Activated CD8-positive, alpha-beta memory T cell treated with anti-CD3 and anti-CD28 coated beads for 24 hours (primary cell): ENCODE data around the gene RUNX3.
"Not testable (repeated sequence)": the region's sequence is repeated elsewhere in the genome, so short reads cannot be mapped to it uniquely, and the experiment has no call there.

Experiments used
- DNase-seq: peaks from one replicate; pipeline ENCODE4 v3.0.0-alpha.2; 2020

The RUNX3 gene

GRCh38 chr1:24899581-24900485, 30.2 kb downstream of the RUNX3 start:
- DNase-seq: peak; percentile 66

DNA sequence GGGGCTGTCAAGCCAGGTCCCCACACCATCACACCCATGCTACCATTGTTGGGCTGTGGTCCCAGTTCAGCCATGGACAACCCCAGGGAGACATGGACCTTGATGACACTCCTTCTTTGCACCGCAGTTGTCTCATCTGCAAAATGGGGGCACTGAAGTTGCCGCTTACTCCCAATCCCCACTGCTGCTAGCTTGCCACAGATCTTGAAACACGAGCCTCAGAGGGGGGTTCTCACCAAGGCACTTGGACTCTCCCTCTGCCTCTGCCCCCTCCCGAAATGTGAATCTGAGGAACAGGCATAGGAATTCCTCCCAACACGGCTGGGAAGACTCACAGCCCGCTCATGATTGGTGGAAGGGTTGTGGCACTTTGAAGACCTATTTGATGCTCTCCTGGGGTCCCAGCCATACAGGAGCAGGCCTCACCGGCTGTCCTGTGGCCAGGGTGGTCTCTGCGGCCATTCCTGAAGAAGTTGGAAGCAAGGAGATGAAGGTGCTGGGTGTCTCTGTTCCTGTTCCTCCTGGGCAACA, 31.1 kb downstream of the RUNX3 start:
- DNase-seq: peak; percentile 77

DNA sequence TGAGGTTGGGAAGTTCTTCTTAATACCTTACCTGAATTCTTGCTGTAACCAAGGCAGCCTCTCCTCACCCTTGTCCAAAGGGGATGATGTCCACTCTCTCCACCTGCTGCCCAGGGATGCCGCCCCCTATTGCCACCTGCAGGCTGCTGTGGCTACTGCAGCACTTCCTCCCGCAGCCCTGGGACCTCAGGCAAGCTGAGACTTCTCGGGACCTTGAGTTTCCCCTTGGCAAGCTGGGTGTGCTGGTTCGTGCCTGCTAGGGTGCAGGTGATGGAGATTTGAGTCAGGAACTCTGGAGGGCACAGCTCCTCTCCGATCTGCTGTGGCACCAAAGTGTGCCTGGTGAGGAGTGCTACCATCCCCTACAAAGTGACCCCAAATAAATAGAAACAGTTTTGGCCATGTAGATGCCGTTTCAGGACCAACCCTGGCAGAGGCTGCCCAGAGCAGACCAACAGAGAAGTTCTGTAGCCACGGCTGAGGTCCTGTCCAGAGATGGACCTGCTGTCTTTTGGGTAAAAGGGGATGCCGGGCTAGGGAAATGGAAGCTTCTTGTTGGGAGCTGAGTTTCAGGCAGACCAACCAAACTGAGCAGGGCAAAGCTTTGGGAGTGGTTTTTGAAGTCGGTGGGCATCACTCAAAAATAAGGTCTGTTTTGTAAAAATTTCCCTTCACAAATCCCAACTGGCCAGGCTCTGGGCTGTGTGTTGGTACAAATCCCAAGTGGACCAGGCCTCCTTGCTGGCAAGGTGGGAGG, 31.7 kb downstream of the RUNX3 start:
- DNase-seq: peak; percentile 84

DNA sequence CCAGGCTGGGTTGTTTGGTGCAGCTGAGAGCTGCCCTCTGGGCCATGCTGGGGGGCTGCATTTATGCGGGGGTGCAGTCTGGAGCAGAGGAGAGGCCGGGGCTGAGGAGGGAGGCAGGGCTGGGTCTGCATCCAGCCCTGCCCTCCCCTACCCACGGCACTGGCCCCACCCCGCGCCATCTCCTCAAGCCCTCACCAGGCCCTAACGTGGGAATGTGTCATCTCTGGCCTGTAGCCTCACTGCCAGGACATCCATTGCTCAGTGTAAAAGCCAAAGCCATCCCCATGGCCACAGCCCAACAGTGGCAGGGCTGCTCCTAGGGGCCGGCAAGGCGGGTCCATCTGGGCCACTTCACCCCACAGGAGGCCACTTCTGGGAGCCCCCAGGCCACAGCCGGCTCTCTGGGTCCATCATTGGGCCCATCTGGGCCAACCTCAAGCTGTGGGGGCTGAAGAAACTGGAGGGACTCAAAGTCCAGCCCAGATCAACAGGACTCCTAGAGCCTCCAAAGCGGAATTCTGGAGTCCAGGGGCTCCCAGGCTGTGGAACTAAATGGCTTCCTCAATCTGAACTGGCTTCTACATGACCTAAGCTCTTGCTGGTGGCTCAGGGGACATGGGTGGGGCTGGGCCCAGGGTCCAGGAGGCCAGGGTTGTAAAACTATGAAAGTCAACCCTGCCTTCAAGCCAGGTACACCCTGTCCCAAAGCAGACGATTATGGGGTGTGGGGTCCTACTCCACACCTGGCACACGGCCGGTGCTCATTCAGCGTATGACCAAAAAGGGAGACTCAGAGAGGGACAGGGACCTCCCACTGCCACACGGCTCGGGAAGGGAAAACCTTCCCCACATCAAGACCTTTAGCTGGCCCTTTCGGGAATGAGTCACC, 32.6 kb downstream of the RUNX3 start:
- DNase-seq: peak; percentile 64

- DNase-seq: no peak
Measured at GRCh38 chr1:24896596-24897262, 33.3 kb downstream of the RUNX3 start.

DNA sequence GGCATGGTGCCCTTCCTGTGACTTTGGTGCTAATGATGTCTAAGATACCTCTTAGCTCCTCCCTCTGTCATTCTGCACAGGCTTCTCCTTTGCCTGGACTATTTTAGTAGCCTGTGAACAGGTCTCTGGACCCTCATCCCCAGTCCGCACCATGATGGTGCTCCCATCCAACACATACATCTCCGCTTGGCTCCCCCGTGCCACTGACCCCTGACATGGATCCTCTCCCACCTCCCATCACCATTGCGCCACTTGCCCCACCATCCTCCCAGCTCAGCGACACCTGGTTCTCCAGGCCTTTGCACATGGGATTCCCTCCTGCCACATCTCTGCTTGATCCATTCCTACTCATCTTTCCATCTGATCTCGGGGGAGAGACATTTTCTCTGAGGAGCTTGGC, 33.9 kb downstream of the RUNX3 start:
- DNase-seq: no peak

DNA sequence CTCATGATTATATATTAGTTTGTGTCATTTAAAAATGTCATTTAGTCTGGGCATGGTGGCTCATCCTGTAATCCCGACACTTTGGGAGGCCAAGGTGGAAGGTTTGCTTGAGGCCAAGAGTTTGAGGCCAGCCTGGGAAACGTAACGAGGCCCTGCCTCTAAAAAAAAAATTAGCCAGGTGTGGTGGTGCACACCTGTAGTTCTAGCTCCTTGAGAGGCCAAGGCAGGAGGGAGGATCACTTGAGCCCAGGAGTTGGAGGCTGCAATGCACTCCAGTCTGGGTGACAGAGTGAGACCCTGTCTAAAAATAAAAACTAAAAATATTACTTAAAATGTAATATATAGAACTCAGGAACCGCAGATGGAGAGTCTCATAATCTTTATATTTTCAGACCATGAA, 34.6 kb downstream of the RUNX3 start:
- DNase-seq: no peak

- peak; percentile 46 for DNase-seq
Measured at GRCh38 chr1:24894002-24894401, 36.1 kb downstream of the RUNX3 start.

GRCh38 chr1:24893431-24893830, 36.6 kb downstream of the RUNX3 start:
- DNase-seq: peak; percentile 47

DNA sequence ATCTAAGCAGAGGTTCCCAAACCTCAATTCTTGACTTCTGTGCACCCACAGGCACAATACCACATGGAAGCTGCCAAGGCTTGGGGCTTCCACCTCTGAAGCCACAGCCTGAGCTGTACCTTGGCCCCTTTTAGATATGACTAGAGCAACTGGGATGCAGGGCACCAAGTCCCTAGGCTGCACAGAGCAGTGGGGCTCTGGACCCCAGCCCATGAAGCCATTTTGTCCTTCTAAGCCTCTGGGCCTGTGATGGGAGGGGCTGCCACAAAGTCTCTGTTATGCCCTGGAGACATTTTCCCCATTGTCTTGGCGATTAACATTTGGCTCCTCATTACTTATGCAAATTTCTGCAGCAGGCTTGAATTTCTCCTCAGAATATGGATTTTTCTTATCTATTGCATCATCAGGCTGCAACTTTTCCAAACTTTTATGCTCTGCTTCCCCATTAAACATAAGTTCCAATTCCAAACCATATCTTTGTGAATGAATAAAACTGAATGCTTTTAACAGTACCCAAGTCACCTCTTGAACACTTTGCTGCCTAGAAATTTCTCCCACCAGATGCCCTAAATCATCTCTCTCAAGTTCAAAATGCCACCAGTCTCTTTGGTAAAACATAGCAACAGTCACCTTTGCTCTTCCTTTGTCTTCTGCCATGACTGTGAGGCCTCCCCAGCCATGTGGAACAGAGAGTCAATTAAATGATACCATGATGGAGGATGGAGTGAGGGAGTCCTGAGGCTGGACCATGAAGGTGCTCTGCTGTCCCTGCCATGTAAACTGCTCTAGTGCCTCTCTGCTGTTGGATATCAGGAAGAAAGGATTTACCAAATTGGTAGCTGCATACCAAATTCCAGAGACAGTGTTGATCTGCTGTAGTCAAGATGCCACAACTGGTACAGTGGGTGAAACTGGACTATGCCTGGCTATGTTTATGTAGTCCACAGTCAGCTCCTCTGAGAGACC, 37.6 kb downstream of the RUNX3 start:
- DNase-seq: peak; percentile 42

DNA sequence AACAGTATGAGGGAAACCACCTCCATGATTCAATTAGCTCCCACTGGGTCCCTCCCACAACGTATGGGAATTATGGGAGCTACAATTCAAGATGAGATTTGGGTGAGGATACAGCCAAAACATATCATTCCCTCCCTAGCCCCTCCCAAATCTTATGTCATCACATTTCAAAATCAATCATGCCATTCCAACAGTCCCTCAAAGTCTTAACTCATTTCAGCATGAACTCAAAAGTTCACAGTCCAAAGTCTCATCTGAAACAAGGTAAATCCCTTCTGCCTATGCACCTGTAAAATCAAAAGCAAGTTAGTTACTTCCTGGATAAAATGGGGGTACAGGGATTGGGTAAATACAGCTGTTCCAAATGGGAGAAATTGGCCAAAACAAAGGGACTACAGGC, 38.7 kb downstream of the RUNX3 start:
- DNase-seq: not testable (repeated sequence)

- DNase-seq: no peak
Measured at GRCh38 chr1:24890887-24891286, 39.2 kb downstream of the RUNX3 start.

- DNase-seq: peak; percentile 15
Measured at GRCh38 chr1:24888971-24889676, 41.0 kb downstream of the RUNX3 start.

- DNase-seq: peak; percentile 53
Measured at GRCh38 chr1:24888061-24888970, 41.8 kb downstream of the RUNX3 start.

DNA sequence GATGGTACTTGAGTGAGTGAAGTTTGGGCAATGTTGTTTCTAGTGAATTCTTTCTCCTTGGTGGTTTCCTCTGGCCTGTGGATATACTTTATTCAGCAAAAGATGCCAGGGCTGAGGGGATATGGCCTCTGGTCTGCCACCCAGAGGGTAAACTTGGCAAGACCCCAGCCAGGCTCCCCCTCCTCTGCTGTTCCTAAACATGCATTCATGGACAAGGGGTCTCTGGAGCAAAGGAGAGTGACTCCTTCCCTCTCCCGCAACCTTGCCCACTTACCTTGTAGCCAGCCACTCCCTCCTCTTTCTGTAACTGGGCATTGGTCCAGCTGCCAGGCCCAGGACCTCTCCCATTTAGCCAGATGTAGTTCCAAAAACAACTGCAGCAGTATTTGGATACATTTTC, 43.8 kb downstream of the RUNX3 start:
- peak; percentile 37 for DNase-seq

DNA sequence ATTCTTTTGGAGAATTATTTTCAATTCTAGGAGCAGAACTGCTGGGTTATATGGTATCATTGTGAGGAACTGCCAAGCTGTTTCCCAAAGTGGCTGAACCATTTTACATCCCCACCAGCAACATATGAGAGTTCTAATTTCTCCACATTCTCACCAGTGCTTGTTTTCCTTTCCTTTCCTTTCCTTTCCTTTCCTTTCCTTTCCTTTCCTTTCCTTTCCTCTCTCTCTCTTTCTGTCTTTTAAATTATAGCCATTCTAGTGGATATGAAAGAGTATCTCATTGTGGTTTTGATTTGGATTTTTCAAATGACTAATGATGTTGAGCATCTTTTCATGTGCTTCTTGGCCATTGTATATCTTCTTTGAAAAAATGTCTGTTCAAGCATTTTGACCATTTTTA, 45.3 kb downstream of the RUNX3 start:
- DNase-seq: no peak

GRCh38 chr1:24881034-24881433, 49.0 kb downstream of the RUNX3 start:
- no peak for DNase-seq

GRCh38 chr1:24878775-24879742, 51.0 kb downstream of the RUNX3 start:
- peak; percentile 32 for DNase-seq
